Pancreas (tissue), 10 donors: ENCODE data around the gene ARHGAP26. TPM values are rescaled to one million over a fixed set of nuclear protein-coding genes. Genes with fewer than 3 reads are reported as not detected.
A peak's percentile ranks its signal among the peaks of the same experiment; 100 is the strongest.
"Not testable (repeated sequence)": the region's sequence is repeated elsewhere in the genome, so short reads cannot be mapped to it uniquely, and the experiment has no call there.

ENCODE experiments used
- ATAC-seq, 4 donors: fragments of 200-7000 bp; cut with Tn5 transposase; one replicate each; pipeline versions ENCODE4 v1.8.0 to v1.9.1; 2020; ENCODE audit warnings: mild to moderate bottlenecking in 4 of 4, moderate library complexity in 4 of 4
- DNase-seq, 6 donors: peaks; one replicate each; pipeline ENCODE4 v3.0.0-alpha.2; 2020
- FAIRE-seq: peaks from 2 replicates; lab custom pipeline; 2012; peaks lifted over from hg19 to GRCh38; lab: Jason Lieb, UNC
- H3K27ac ChIP-seq, 4 donors: fragments of 200-600 bp; sonication (generic); 1 replicate in 3 of 4; 2 replicates in 1 of 4; pipeline versions ENCODE4 v1.5.0 to v1.8.0; 2020
- H3K27me3 ChIP-seq, 4 donors: fragments of 200-600 bp; one replicate each; pipeline ENCODE4 v1.8.0; 2021
- H3K36me3 ChIP-seq, 3 donors: fragments of 200-600 bp; sonication (generic) in 1 of 3; one replicate each; pipeline versions ENCODE4 v1.5.0 to v1.8.0; 2020 to 2021
- H3K4me1 ChIP-seq, 3 donors: fragments of 200-600 bp; one replicate each; pipeline ENCODE4 v1.8.0; 2021
- H3K4me3 ChIP-seq, 4 donors: fragments of 200-600 bp; sonication (generic) in 2 of 4; one replicate each; pipeline versions ENCODE4 v1.5.0 to v1.8.0; 2020 to 2021
- H3K9me3 ChIP-seq, 4 donors: fragments of 200-600 bp; one replicate each; pipeline ENCODE4 v1.8.0; 2021
- CTCF ChIP-seq, 4 donors: fragments of 200-600 bp; sonication (generic) in 3 of 4; IDR thresholded peaks; one replicate each; pipeline versions ENCODE4 v1.5.0 to v1.8.0; 2021; ENCODE audit warnings: antibody characterized with exemption in 4 of 4
- WGBS, 2 donors: extraction: QIAGEN DNeasy Blood & Tissue Kit; methylation state at CpG; one replicate each; pipeline ENCODE4 v1.1.7; 2013; 5-methylcytosine and 5-hydroxymethylcytosine counted together
- intact Hi-C, 3 donors: fragments of 100-400 bp; cut with DNase I; formaldehyde crosslinking; loops; one replicate each; pipeline versions ENCODE4 v1.11.1 to v1.14.2; 2022
- polyA plus RNA-seq, 2 donors: library from polyadenylated mRNA; stranded (reverse); fragments of 200-250 nt; gene quantifications; one replicate each; pipeline ENCODE4 v1.2.3, GENCODE V29; 2013
- total RNA-seq, 6 donors: library from RNA; stranded (reverse); fragmentation: NEBNext Ultra II Directional in 4 of 6; extraction: Animal tissue kit (Norgen Biotek cat#: 25700) in 4 of 6; gene quantifications; one replicate each; pipeline versions ENCODE4 v1.2.1 to v1.2.4, GENCODE V29; 2021 to 2023
- donor health status: healthy with polysubstance abuse.
- donor health status: DM: no; HTN: no; CAD: no; lungs with moderate emphysema.
- donor health status: DM: no; HTN: no; CAD: no.
- donor health status: control.
- donor health status: control.
- donor health status: Bipolar disorder and iron deficiency.
- donor health status: DM: yes; HTN: yes; CAD: no.
- donor health status: DM: no; HTN: no; CAD: no.
- donor health status: DM: no; HTN: no; CAD: no.
- donor health status: DM: yes; HTN: yes; CAD: no.

Gene ARHGAP26
- total and polyA plus RNA-seq, 8 donors: 3.0 to 28.1 (median 10.3) TPM

- intact Hi-C loops: no loop called here
- TF ChIP-seq CTCF (IDR thresholded peaks at IDR 0.05): no peak
- no peak overlapping the region for H3K4me3 ChIP-seq
- 90 to 96% methylated on average over 4 of the region's 4 CpGs for WGBS, 2 donors
- H3K4me1 ChIP-seq: no peaks in the 10 kb centered on the region
- FAIRE-seq (no peak), DNase-seq (no peak), ATAC-seq (no peak)
- H3K36me3 ChIP-seq: no peaks in the 10 kb centered on the region
- no peaks in the 10 kb centered on the region for H3K27me3 ChIP-seq
- H3K27ac ChIP-seq: no peak overlapping the region
- no peaks in the 10 kb centered on the region for H3K9me3 ChIP-seq
Observed at GRCh38 chr5:143116814-143117213, 346.6 kb downstream of the ARHGAP26 start.

- no peak overlapping the region for H3K27ac ChIP-seq
- H3K36me3 ChIP-seq: no peaks in the 10 kb centered on the region
- ATAC-seq: peak in 1 of 4 donors; percentile 17
- no peak for DNase-seq
- H3K9me3 ChIP-seq: no peaks in the 10 kb centered on the region
- H3K4me1 ChIP-seq: no peaks in the 10 kb centered on the region
- no peak for FAIRE-seq
- intact Hi-C loops: no loop called here
- TF ChIP-seq CTCF (IDR thresholded peaks at IDR 0.05): no peak
- H3K27me3 ChIP-seq: no peaks in the 10 kb centered on the region
- H3K4me3 ChIP-seq: no peak overlapping the region
Observed at GRCh38 chr5:143117821-143118220, 347.6 kb downstream of the ARHGAP26 start.

- Histone ChIP-seq H3K27ac (no peak overlapping the region), H3K27me3 (no peaks in the 10 kb centered on the region), H3K4me3 (no peak overlapping the region), H3K36me3 (no peaks in the 10 kb centered on the region), H3K4me1 (no peaks in the 10 kb centered on the region), H3K9me3 (no peaks in the 10 kb centered on the region)
- intact Hi-C loops: no loop called here
- FAIRE-seq: no peak
- WGBS, 2 donors: 91 to 92% methylated on average over 3 of the region's 3 CpGs
- ATAC-seq: peak in 2 of 4 donors; percentile 58 to 60
- DNase-seq: no peak
- TF ChIP-seq CTCF (IDR thresholded peaks at IDR 0.05): no peak
Observed at GRCh38 chr5:143118222-143118621, 348.0 kb downstream of the ARHGAP26 start.

- H3K27me3 ChIP-seq, H3K36me3 ChIP-seq, DNase-seq, H3K4me3 ChIP-seq, intact Hi-C loops, H3K4me1 ChIP-seq, H3K9me3 ChIP-seq, H3K27ac ChIP-seq, FAIRE-seq, ATAC-seq: not testable (repeated sequence)
- WGBS, 2 donors: 78 to 82% methylated on average over 2 to 3 of the region's 3 CpGs
Observed at GRCh38 chr5:143118818-143119217, 348.6 kb downstream of the ARHGAP26 start.

GRCh38 chr5:143119291-143119769 lies 349.2 kb downstream of the ARHGAP26 start:
- FAIRE-seq: no peak
- no peak for DNase-seq
- H3K9me3 ChIP-seq: no peaks in the 10 kb centered on the region
- no peak overlapping the region for H3K4me3 ChIP-seq
- intact Hi-C loops: no loop called here
- WGBS, 2 donors: 49 to 71% methylated on average over 2 of the region's 2 CpGs
- H3K27ac ChIP-seq: no peak overlapping the region
- TF ChIP-seq CTCF (IDR thresholded peaks at IDR 0.05): no peak
- ATAC-seq: peak in 1 of 4 donors; percentile 37
- H3K36me3 ChIP-seq: no peaks in the 10 kb centered on the region
- H3K27me3 ChIP-seq: no peaks in the 10 kb centered on the region
- H3K4me1 ChIP-seq: no peaks in the 10 kb centered on the region
